DMS114 treated with DMSO at 0.1 percent for 48 hours (cell line): ENCODE data around the gene LIAS.
A peak's percentile ranks its signal among the peaks of the same experiment; 100 is the strongest.
"Not testable (repeated sequence)": the region's sequence is repeated elsewhere in the genome, so short reads cannot be mapped to it uniquely, and the experiment has no call there.

Source experiments
- DNase-seq: peaks from one replicate; lab custom pipeline; 2025; ENCODE audit not compliant: unreplicated experiment; lab: John Stamatoyannopoulos, UW

The LIAS gene

GRCh38 chr4:39497909-39498726 is 39.3 kb downstream of the LIAS start:
- no peak for DNase-seq

- no peak for DNase-seq
These were observed 39.8 kb downstream of the LIAS start for GRCh38 chr4:39498727-39499020.

GRCh38 chr4:39502019-39502663 is 43.3 kb downstream of the LIAS start:
- no peak for DNase-seq

DNA sequence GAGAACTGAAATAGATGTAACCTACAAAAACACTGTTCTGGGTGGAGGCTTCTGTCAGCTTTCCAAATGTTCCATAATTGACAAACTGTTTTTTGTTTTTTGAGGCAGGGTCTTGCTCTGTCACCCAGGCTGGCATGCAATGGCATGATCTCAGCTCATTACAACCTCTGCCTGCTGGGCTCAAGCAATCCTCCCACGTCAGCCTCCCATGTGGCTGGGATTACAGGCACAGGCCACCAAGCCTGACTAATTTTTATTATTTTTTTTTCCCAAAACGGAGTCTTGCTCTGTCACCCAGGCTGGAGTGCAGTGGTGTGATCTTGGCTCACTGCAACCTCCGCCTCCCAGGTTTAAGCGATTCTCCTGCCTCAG is 43.8 kb downstream of the LIAS start:
- not testable (repeated sequence) for DNase-seq

DNA sequence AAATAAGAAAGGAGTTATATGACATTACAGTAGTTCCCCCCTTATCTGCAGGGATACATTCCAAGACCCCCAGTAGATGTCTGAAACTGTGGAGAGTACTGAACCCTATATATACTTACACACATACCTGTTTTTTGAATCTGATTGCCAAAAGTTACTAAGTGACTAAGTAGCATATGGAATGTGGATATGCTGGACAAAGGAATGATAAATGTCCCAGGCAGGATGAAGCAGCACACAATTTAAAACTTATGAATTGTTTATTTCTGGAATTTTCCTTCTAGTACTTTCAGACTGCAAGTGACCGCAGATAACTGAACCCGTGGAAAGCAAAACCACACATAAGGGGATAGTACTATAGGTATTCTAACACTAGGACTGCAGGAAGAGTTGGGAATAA is 45.7 kb downstream of the LIAS start:
- no peak for DNase-seq

- no peak for DNase-seq
These were observed 46.7 kb downstream of the LIAS start for GRCh38 chr4:39505581-39505980.

GRCh38 chr4:39510348-39510929 is 51.6 kb downstream of the LIAS start:
- no peak for DNase-seq

GRCh38 chr4:39514266-39514665 is 55.4 kb downstream of the LIAS start:
- DNase-seq, result not testable (repeated sequence)

DNA sequence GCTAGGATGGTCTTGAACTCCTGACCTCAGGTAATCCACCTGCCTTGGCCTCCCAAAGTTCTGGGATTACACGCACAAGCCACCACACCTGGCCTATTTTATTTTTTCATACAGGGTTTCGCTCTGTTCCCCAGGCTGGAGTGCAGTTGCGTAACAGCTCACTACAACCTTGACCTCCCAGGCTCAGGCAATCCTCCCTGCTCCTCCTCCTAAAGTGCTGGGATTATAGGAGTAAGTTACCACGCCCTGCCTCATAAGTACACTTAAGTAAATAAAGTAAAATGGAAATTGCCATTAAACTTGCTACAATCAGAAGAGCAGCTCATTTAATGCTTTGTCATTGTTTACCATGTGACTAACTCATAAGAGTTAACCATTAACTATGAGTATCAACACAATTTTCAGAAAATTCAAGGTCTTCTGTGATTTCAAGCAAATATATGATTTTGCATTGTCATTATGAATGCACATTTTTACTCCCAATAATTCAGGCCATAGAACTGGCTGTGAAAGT is 56.1 kb downstream of the LIAS start:
- DNase-seq, result no peak

DNA sequence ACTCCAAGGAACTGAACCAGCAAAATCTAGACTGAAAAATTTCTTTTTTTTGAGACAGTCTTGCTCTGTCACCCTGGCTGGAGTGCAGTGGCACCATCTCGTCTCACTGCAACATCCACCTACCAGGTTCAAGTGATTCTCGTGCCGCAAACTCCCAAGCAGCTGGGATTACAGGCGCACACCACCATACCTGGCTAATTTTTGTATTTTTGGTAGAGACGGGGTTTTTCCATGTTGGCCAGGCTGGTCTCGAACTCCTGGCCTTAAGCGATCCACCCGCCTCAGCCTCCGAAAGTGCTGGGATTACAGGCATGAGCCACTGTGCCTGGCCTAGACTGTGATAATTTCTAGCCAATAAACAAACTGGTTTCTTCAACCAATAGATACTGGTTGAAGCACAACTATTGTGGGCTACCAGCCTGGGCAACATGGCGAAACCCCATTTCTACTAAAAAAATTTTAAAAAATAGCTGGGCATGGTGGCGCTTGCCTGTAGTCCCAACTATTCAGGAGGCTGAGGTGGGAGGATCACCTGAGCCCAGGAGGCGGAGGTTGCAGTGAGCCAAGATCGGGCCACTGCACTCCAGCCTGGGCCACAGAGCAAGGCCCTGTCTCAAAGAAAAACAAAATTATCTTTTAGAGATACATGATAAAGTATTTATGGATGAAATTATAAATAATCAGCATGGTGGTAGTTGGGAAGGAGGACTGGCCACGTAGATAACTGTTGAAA is 57.0 kb downstream of the LIAS start:
- not testable (repeated sequence) for DNase-seq

- DNase-seq, result no peak
These were observed 57.6 kb downstream of the LIAS start for GRCh38 chr4:39516407-39516966.

GRCh38 chr4:39518484-39518883 is 59.6 kb downstream of the LIAS start:
- no peak for DNase-seq

DNA sequence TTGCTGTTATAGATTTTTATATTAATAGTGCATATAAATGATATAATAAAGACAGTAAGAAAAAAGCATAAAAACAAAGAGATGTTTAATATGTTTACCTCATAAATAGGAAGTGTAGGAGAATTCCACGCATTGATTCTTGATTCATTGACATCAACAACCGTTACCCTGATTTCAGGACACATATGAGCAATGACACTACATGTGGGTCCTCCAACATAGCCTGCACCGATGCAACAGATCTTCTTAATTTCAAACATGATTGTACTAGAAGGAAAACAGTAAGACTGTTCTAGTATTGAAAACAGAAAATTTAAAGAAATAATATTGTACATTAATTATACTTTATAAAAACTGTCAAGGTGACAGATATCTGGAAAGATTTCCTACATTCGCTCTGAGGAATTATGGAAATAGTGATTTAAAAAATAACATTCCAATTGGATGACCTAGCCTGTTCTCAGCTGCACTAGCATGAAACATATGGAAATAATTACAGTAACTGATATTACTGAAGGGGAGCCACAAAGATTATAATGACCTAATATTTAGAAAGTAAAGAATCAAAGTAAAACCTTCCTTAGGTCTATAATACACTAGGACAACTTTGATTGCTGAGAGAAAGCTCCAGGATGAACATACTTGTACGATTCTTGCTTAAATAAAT is 62.5 kb downstream of the LIAS start:
- DNase-seq, result no peak

GRCh38 chr4:39522068-39522467 is 63.2 kb downstream of the LIAS start:
- no peak for DNase-seq

GRCh38 chr4:39524161-39524957 is 65.5 kb downstream of the LIAS start:
- DNase-seq, result no peak

- DNase-seq, result no peak
These were observed 67.2 kb downstream of the LIAS start for GRCh38 chr4:39525822-39526690.

- no peak for DNase-seq
These were observed 68.0 kb downstream of the LIAS start for GRCh38 chr4:39526765-39527295.

DNA sequence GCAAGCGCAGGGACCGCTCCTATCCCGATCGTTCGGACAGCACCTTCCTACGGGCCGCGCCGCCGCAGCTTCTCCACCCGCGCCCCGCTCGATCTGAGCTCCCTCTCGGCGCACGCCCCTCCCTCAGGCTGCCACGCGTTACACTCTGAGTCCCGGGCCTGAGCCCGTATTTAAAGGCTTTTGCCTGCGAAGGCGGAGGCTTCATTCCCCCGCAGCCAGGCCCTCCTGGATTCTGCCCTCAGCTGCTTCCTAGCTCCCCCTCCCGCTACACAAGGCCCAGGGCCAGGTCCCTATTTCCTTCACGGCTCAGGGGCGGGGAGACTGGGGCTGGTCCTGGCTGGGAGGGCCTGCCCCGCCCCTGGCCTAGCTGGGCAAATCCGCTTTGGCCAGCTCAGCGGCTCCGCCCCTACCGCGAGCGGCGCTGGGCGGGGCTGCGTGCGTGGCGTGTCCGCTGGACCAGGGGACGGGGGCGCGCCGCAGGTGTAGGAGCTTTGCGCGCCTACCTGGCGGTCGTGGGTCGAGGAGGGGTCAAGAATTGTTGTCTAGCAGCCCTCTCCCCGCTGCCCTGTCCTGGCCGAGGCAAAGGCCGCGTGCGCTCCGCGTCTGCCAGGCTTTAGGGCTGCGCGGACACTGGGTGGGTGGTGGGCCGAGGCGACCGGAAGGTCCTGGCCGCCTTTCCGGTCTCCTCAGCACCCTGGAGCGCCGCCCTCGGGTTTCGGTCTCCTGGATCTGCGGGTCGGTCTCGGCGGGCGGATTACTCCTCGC is 68.6 kb downstream of the LIAS start, which contains the start of gene UGDH:
TSS of gene UGDH (minus strand) at position 144 of the 765 bp plus-strand sequence. CDS start 5,927 bp downstream, outside the sequence.
- DNase-seq, result peak; percentile 77
